ENCODE data around the gene SLC22A2.

SLC22A2 gene

DNA sequence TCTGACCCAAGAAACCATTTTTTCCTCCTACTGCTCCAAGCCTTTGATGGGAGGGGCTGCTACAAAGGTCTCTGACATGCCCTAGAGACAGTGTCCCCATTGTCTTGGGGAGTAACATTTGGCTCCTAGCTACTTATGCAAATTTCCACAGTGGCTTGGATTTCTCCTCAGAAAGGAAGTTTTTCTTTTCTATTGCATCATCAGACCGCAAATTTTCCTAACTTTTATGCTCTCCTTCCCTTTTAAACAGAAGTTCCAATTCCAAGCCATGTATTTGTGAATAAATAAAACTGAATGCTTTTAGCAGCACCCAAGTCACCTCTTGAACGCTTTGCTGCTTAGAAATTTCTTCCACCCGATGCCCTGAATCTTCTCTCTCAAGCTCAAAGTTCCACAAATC, 51.0 kb downstream of the SLC22A2 start:
- DNase-seq (ENCODE audit: low read depth): no peak

- no peak for DNase-seq (ENCODE audit: low read depth)
These were observed 53.9 kb downstream of the SLC22A2 start for GRCh38 chr6:160204710-160205109.

DNA sequence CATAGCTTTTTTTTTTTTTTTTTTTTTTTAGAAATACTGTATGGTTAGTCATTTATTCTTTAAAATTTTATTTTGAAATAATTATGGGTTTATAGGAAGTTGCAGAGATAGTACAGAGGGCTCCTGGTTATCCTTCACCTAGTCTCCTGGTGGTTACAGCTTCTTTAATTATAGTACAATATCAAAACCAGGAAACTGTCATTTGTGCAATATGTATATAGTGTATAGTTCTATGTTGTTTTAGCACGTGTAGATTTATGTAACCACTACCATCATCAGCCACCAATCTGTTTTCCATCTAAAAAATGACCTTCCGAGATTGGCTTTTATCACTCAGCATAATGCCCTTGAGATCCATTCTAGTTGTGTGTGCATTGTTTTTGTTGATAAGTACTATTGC, 54.7 kb downstream of the SLC22A2 start:
- no peak for DNase-seq (ENCODE audit: low read depth)

GRCh38 chr6:160203522-160203921, 55.1 kb downstream of the SLC22A2 start:
- DNase-seq (ENCODE audit: low read depth): no peak

DNA sequence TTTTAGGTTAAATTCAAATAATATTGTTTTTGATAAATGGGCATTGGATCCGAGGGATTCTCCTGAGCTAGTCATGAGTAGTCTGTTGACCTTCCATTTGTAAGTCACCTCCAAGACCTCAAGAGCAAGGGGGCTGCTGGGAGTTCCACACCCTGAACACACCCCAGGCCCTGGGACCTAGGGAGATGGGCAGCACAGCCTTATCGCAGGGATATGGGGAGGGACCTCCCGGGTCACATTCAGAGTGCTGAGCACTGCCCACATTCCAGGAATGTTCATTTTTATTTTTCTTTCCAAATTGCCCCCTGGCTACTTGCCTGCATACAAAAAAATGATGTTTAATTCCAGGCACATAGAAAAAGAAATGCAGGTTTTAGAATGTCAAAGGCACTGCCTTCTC, 55.5 kb downstream of the SLC22A2 start:
- no peak for DNase-seq (ENCODE audit: low read depth)

DNA sequence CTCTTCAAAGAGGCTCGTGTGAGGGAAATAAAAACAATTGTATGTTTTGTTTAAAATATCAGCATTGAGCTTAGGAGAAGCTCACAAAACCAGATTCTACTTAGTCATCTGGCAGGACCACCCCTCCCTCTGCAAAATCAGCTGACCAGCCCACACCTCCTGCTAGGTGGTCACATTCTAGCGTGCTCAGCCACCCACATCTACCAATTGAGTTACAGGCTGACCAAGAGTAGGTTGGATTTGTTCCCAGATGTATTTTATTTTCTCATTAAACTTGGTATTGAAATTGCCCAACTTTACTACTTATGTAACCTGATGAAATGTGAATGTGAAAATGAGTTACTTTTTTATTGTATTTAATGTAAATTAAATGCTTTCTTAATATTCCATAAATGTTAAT, 56.2 kb downstream of the SLC22A2 start:
- no peak for DNase-seq (ENCODE audit: low read depth)

GRCh38 chr6:160201061-160201460, 57.6 kb downstream of the SLC22A2 start:
- DNase-seq (ENCODE audit: low read depth): no peak

DNA sequence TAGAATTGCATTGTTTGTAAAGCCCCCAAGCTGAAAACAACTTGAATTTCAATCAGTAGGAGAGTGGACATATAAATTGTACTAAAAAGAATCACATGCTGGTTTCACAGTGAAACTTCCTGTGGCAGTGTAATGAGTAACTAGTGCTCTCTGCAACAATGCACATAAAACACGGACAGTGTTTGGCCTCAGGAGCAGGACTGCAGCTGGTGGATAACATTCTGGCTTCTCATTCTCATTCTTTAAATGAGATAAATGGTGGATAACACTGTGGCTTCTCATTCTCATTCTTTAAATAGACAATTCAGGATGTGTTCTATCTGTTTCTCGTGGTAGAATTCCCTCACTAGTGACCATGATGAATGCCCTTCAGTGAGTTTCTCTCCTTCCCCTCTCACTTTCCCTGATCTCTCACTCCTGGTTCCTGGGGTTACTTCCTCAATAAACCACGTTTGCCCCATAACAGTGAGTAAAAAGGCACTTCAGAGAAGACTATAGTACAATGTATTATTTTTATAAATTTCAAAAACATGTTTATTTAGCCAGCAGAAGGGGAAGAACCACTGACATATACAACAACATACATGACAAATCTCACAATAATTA, 59.9 kb downstream of the SLC22A2 start:
- no peak for DNase-seq (ENCODE audit: low read depth)

DNA sequence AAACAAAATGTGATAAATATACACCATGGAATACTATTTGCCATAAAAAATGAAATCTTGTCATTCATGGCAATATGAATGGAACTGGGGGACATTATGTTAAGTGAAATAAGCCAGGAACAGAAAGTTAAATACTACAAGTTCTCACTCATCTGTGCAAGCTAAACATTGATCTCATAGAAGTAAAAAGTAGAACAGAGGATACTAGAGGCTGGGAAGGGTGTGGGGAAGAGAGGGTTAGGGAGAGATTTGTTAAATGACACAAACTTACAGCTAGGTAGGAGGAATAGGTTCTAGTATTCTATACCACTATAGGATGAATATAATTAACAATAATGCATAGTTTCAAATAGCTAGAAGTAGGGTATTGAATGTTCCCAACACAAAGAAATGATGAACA, 61.0 kb downstream of the SLC22A2 start:
- no peak for DNase-seq (ENCODE audit: low read depth)

DNA sequence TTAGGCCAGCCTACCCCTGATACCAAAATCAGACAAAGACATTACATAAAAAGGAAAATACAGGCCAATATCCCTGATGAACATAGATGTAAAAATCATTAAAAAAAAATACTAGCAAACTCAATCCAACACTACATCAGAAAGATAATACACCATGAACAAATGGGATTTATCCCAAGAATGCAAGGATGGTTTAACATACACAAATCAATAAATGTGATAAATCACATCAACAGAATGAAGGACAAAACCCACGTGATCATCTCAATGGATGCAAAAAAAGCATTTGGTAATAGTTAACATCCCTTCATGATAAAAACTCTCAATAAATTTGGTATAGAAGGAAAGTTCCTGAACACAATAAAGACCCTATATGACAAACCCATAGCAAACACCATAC, 63.8 kb downstream of the SLC22A2 start:
- no peak for DNase-seq (ENCODE audit: low read depth)

- no peak for DNase-seq (ENCODE audit: low read depth)
These were observed 65.8 kb downstream of the SLC22A2 start for GRCh38 chr6:160192840-160193239.

DNA sequence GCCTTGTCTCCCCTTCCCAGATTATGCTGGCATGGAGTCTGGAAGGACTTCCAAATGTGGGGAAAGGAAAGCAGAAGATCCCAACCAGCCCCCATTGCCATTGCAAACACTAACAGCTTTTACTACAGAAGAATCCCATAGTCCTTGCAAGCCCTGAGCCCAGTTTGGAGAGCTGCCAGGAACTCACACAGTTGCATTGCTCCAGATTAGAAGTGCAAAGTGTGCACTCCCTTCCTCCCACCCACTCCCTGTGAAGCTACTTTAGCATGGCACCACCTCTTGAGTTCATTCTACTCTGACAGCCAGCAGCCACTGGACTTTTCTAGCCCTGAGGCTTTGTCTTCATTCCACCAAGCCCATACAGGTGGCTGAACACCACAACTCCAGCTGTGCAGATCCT, 67.6 kb downstream of the SLC22A2 start:
- DNase-seq (ENCODE audit: low read depth): no peak

- DNase-seq (ENCODE audit: low read depth): no peak
These were observed 68.5 kb downstream of the SLC22A2 start for GRCh38 chr6:160190081-160190480.

DNA sequence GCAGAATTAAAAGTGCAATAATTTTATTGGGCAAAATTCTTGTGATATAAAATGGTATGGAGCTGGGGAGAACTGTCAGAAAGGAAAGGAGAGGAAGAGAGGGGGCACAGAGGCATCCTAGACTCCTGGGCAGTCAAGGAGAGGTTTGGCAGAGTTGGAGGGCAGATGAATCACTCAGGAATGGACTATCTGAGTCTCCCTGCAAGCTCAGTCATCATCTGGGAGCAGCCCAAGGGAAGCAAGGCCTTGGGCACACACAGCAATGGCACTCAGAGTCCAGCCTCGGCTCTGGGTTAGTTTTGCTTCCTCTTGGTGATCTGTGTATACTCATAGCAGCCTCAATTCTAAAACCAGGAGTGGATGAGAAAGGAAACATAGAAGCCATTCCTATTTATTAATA, 69.8 kb downstream of the SLC22A2 start:
- DNase-seq (ENCODE audit: low read depth): no peak

DNA sequence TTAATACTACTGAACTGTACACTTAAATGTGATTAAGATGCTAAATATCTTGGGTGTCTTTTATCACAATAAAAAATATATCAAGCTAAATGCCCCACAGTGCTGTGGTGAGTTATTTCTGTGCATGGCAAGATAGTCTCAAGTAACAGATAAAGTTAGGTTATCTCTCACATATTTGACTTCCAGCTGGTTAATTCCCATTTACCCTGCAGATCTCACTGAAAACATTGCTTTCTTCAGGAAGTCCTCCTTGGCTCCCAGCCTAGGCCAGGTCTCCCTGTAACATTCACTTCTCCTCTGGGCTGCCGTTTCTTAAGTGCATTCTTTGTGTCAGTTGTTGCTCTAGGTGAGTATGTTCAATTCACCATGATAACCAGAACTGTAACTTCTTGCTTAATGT, 77.9 kb downstream of the SLC22A2 start:
- no peak for DNase-seq (ENCODE audit: low read depth)

- no peak for DNase-seq (ENCODE audit: low read depth)
These were observed 80.3 kb downstream of the SLC22A2 start for GRCh38 chr6:160178271-160178670.

GRCh38 chr6:160177220-160177619, 81.4 kb downstream of the SLC22A2 start:
- no peak for DNase-seq (ENCODE audit: low read depth)

DNA sequence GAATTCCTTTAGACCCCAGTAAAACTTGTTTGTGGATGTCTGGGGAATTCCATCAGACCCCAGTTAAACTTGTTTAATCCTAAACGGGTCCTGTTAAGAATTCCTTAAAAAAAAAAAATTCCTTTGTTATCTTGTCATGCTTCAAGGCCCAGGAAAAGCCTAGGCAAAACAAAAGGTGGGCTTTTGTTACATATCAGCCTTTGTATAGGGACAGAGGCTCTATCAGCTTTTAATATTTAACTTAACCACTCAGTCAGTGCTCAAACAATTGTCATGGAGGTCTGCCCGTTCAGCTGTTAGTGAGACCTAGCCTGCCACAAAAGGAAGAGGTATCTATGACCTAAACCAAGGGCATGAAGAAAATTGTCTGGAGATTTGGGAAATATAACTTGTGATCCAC, 83.9 kb downstream of the SLC22A2 start:
- DNase-seq (ENCODE audit: low read depth): no peak

- DNase-seq (ENCODE audit: low read depth): no peak
These were observed 84.7 kb downstream of the SLC22A2 start for GRCh38 chr6:160173806-160174527.

- no peak for DNase-seq (ENCODE audit: low read depth)
These were observed 85.9 kb downstream of the SLC22A2 start for GRCh38 chr6:160172704-160173103.

GRCh38 chr6:160170018-160170680, 88.5 kb downstream of the SLC22A2 start:
- DNase-seq (ENCODE audit: low read depth): no peak

GRCh38 chr6:160167604-160168399, 90.8 kb downstream of the SLC22A2 start:
- DNase-seq (ENCODE audit: low read depth): no peak
